NCI-H1694 treated with DMSO at 0.1 percent for 48 hours (cell line): ENCODE results near the gene CNN1.

Experiments
- DNase-seq: peaks from one replicate; lab custom pipeline; 2025; lab: John Stamatoyannopoulos, UW

The CNN1 gene

GRCh38 chr19:11538232-11539036 is at the start of gene CNN1:
TSS of gene CNN1 (plus strand) at chr19:11538851. CDS start at chr19:11538928, 77 bp downstream.
- no peak for DNase-seq

- no peak for DNase-seq
Observed at GRCh38 chr19:11489378-11489777, 49.3 kb upstream of the CNN1 start.

- DNase-seq, result peak; percentile 28
Observed at GRCh38 chr19:11494634-11495285, 43.9 kb upstream of the CNN1 start.

- DNase-seq, result peak; percentile 34
Observed at GRCh38 chr19:11495481-11495880, 43.2 kb upstream of the CNN1 start.

- DNase-seq, result no peak
Observed at GRCh38 chr19:11495885-11496284, 42.8 kb upstream of the CNN1 start.

- DNase-seq, result peak; percentile 19
Observed at GRCh38 chr19:11496391-11497163, 42.1 kb upstream of the CNN1 start.

GRCh38 chr19:11499220-11499726 is 39.4 kb upstream of the CNN1 start:
- DNase-seq, result no peak

GRCh38 chr19:11499890-11500420 is 38.7 kb upstream of the CNN1 start:
- DNase-seq, result no peak

GRCh38 chr19:11504502-11505031 is 34.1 kb upstream of the CNN1 start:
- no peak for DNase-seq

GRCh38 chr19:11505032-11505503 is 33.6 kb upstream of the CNN1 start:
- peak; percentile 80 for DNase-seq

- DNase-seq, result peak; percentile 87
Observed at GRCh38 chr19:11505504-11506100, 33.0 kb upstream of the CNN1 start, which contains the start of gene ZNF653. TSS of gene ZNF653 (minus strand) at chr19:11505839. CDS start at chr19:11505786, 53 bp downstream.

GRCh38 chr19:11506101-11506555 is 32.5 kb upstream of the CNN1 start:
- DNase-seq, result no peak

- DNase-seq, result no peak
Observed at GRCh38 chr19:11506967-11507366, 31.7 kb upstream of the CNN1 start.

- DNase-seq, result no peak
Observed at GRCh38 chr19:11507370-11508078, 31.1 kb upstream of the CNN1 start.

GRCh38 chr19:11510444-11510843 is 28.2 kb upstream of the CNN1 start:
- DNase-seq, result no peak

- no peak for DNase-seq
Observed at GRCh38 chr19:11513946-11514345, 24.7 kb upstream of the CNN1 start.

GRCh38 chr19:11519138-11519537 is 19.5 kb upstream of the CNN1 start:
- no peak for DNase-seq

- DNase-seq, result peak; percentile 92
Observed at GRCh38 chr19:11528551-11529341, 9.9 kb upstream of the CNN1 start, which contains the start of gene ECSIT. TSS of gene ECSIT (minus strand) at chr19:11529134. CDS start at chr19:11519170, 9,964 bp downstream.

GRCh38 chr19:11530432-11530831 is 8.2 kb upstream of the CNN1 start:
- DNase-seq, result peak; percentile 81
